OCI-LY3 (cell line): ENCODE data around the gene SWAP70.

Source experiments
- CTCF ChIP-seq: fragments of 200-600, 300-600 bp; sonication (generic); IDR thresholded peaks from 2 replicates; pipeline ENCODE4 v1.5.1; 2014; ENCODE audit warnings: antibody characterized with exemption, low read length, low read depth
- EZH2phosphoT487 ChIP-seq: fragments of 200-600 bp; shearing (Covaris generic); IDR thresholded peaks from 2 replicates; pipeline ENCODE4 v1.6.1; 2018; ENCODE audit warnings: antibody characterized with exemption, mixed run types, low read depth

- no peak for TF ChIP-seq CTCF
- no peak for TF ChIP-seq EZH2phosphoT487
Measured at GRCh38 chr11:9780929-9781328, 117.1 kb downstream of the SWAP70 start.
